ENCODE results near the gene STT3B.

The STT3B gene

DNA sequence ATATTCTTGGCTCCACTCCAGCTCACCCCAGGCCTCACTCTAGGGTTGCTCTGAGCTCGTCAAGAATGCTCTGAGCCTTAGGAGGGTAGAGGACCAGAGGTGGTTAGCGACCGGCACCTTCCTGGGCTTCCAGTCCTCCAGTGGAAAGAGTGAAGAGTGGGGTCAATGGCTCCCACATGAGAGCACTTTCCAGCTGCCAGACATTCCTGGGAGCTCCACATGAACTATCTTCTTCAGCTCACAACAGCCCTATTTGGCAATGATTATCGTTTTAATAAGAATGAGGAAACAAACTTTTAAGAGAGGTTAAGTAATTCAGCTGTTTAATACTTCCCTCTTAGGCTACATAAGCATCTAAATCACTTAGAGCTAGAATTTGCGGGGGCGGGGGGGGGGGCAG, 139.3 kb downstream of the STT3B start:
- TF ChIP-seq ZFX (IDR thresholded peaks at IDR 0.05; ENCODE audit: borderline replicate concordance) = no peak

DNA sequence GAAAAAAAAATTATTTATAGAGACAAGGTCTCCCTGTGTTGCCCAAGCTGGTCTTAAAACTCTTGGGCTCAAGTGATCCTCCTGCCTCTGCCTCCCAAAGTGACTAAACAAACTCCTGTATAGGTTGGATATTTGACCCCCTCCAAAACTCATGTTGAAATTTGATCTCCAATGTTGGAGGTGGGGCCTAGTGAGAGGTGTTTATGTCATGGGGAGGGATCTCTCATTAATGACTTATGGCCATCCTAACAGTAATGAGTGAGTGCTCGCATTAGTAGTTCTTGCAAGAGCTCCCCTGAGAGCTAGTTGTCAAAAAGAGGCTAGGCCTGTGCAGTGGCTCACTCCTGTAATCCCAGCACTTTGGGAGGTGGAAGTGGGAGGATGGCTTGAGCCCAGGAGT, 141.2 kb downstream of the STT3B start:
- no peak for TF ChIP-seq ZFX (IDR thresholded peaks at IDR 0.05; ENCODE audit: borderline replicate concordance)
- TF ChIP-seq, protein P1, sequence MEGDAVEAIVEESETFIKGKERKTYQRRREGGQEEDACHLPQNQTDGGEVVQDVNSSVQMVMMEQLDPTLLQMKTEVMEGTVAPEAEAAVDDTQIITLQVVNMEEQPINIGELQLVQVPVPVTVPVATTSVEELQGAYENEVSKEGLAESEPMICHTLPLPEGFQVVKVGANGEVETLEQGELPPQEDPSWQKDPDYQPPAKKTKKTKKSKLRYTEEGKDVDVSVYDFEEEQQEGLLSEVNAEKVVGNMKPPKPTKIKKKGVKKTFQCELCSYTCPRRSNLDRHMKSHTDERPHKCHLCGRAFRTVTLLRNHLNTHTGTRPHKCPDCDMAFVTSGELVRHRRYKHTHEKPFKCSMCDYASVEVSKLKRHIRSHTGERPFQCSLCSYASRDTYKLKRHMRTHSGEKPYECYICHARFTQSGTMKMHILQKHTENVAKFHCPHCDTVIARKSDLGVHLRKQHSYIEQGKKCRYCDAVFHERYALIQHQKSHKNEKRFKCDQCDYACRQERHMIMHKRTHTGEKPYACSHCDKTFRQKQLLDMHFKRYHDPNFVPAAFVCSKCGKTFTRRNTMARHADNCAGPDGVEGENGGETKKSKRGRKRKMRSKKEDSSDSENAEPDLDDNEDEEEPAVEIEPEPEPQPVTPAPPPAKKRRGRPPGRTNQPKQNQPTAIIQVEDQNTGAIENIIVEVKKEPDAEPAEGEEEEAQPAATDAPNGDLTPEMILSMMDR (IDR thresholded peaks at IDR 0.05) = no peak
- no peak overlapping the region for H3K27ac ChIP-seq

More for the DNA sequence above, 139.3 kb downstream of the STT3B start:
- no peak overlapping the region for H3K27ac ChIP-seq

DNA sequence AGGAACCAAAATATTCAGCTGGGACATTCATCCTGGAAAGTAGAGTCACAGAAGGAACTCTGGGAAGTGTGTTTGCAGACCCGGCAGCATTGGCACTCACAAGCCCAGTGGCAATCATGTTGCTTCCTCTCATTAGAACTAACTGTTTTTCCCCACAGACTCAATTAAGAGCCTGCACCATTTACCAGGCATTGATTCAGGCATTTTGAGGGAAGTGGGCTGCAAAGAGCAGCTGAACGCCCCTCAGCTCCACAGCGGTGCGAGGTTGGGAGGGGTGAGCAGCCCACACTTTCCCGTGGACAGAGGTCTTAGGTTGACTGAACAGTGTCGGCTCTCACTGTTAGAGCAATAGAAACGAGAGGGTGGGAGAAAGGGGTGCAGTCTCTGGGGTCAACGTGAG, 143.8 kb downstream of the STT3B start:
- no peak overlapping the region for H3K27ac ChIP-seq
- TF ChIP-seq ZFX (IDR thresholded peaks at IDR 0.05; ENCODE audit: borderline replicate concordance) = no peak
- TF ChIP-seq, protein P1 (IDR thresholded peaks at IDR 0.05) = no peak

DNA sequence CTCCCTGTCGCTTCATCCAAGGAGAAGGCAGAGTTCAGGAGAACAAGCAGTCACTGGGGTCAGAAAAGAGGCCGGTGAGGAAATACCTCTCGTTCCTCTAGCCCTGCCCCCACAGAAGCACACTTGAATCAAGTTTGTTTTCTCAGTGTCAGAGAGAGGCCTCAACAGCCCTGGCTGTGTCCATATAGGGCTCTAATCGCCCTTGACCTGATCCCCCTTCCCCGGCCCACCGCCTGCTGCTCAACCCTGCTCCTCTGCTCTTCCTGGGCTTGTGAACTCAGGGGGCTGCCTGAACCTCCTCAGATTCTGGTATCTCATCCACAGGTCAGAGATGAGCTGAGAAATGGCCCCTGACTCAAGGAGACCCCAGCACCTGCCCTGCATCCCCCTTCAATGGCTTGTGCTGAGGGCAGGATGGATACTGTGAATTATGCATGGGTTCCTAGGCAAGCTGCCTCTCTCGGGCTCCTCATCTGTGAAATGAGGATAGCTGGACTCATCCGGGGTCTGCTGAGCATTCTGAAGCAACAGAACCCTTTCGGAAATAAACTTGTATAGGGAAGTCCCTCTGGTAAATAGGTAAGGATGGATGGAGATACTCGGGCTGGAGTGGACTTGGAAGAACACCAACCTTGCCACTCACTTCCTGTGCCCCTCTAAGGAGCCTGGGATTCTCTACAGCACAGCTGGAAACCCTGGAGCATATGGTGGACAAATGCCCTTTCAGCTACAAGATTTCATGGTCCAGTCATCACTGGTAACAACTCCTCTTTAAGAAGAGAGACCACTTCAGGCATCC, 147.5 kb downstream of the STT3B start:
- no peak for TF ChIP-seq ZFX (IDR thresholded peaks at IDR 0.05; ENCODE audit: borderline replicate concordance)
- TF ChIP-seq, protein P1 (IDR thresholded peaks at IDR 0.05) = no peak
- H3K27ac ChIP-seq = no peak overlapping the region

Data from 22Rv1 (cell line).